ENCODE results near the gene UPK3A. TPM values are rescaled to one million over a fixed set of nuclear protein-coding genes. Genes with fewer than 3 reads are reported as not detected.
"Not testable (repeated sequence)": the region's sequence is repeated elsewhere in the genome, so short reads cannot be mapped to it uniquely, and the experiment has no call there.

UPK3A gene
- total RNA-seq, 1 experiment from 2014 or later: 2.0 TPM

DNA sequence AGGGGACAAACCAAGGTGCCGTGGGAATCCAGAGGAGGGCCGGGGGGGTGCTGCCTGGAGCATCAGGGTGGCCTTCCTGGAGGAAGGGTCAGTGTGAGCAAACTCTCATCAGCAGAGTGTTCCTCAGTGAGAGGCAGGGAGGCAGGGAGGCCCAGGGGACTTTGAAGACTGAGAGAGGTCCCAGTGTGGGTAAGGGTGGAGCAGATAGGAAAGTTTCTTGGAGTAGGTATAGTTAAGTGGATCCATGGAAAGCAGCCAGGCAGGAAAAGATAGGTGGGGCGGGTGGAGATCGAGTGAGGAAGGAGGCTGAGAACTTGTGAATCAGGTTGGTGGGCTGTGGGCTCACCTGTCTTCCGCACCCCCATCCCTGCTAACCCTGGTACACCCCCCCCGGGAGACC is 9.3 kb downstream of the UPK3A start:
- Mint-ChIP-seq H3K4me3 (ENCODE audit: unreplicated experiment) (no peak overlapping the region), H3K36me3 (ENCODE audit: insufficient read depth, unreplicated experiment) (no peaks in the 10 kb centered on the region), H3K9me3 (ENCODE audit: unreplicated experiment) (no peaks in the 10 kb centered on the region), H3K27me3 (ENCODE audit: insufficient read depth, unreplicated experiment) (no peaks in the 10 kb centered on the region), H3K4me1 (ENCODE audit: low read depth, unreplicated experiment) (no peaks in the 10 kb centered on the region), H3K27ac (ENCODE audit: unreplicated experiment) (no peak overlapping the region)
- intact Hi-C loops (cut with micrococcal nuclease; ENCODE audit: unreplicated experiment): no loop called here
- Histone ChIP-seq H3K4me3 (ENCODE audit: low read depth, low read length) (no peak overlapping the region), H3K9me3 (no peaks in the 10 kb centered on the region), H3K4me1 (peaks cover 13% of the 10 kb centered on the region; the same call in 1 of the 2 replicates), H3K27me3 (replicated peaks; ENCODE audit: control insufficient read depth, insufficient read depth, low read length) (no peaks in the 10 kb centered on the region), H3K36me3 (ENCODE audit: control insufficient read depth, insufficient read depth, low read length) (no peaks in the 10 kb centered on the region)
- no peak for DNase-seq
- TF ChIP-seq, protein P1, sequence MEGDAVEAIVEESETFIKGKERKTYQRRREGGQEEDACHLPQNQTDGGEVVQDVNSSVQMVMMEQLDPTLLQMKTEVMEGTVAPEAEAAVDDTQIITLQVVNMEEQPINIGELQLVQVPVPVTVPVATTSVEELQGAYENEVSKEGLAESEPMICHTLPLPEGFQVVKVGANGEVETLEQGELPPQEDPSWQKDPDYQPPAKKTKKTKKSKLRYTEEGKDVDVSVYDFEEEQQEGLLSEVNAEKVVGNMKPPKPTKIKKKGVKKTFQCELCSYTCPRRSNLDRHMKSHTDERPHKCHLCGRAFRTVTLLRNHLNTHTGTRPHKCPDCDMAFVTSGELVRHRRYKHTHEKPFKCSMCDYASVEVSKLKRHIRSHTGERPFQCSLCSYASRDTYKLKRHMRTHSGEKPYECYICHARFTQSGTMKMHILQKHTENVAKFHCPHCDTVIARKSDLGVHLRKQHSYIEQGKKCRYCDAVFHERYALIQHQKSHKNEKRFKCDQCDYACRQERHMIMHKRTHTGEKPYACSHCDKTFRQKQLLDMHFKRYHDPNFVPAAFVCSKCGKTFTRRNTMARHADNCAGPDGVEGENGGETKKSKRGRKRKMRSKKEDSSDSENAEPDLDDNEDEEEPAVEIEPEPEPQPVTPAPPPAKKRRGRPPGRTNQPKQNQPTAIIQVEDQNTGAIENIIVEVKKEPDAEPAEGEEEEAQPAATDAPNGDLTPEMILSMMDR (IDR thresholded peaks at IDR 0.05; ENCODE audit: insufficient read depth in 1 of 2, low read depth in 1 of 2, low read length in 1 of 2, severe bottlenecking in 1 of 2, unreplicated experiment in 1 of 2): no peak
- BruUV-seq (replicated peaks): no TSS peak
- POLR2A ChIA-PET: no interaction called here
- CTCF ChIA-PET: no interaction called here

DNA sequence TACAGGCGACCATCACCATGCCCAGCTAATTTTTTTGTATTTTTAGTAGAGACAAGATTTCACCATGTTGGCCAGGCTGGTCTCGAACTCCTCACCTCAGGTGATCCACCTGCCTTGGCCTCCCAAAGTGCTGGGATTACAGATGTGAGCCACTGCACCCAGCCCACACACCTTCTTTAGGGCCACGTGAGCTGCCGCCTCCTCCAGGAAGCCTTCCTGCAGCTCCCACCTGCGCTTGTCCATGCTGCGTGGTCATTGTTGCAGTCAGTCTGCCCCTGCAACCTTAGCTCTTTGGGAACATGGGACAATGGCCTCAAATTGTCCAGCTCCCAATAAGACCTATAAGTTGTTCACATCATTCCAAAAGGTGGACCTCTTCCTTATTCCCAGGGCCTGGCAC is 10.3 kb downstream of the UPK3A start:
- CTCF ChIA-PET: interaction anchor here (1.2 kb wide), 1 partner anchor 11 kb away, joined by 3 read pairs; no protein-coding TSS in a partner anchor
- POLR2A ChIA-PET; H3K36me3 Mint-ChIP-seq (ENCODE audit: insufficient read depth, unreplicated experiment); H3K4me3 Mint-ChIP-seq (ENCODE audit: unreplicated experiment); DNase-seq; H3K36me3 ChIP-seq (ENCODE audit: control insufficient read depth, insufficient read depth, low read length); H3K4me3 ChIP-seq (ENCODE audit: low read depth, low read length); H3K9me3 ChIP-seq; H3K4me1 ChIP-seq; intact Hi-C loops (cut with micrococcal nuclease; ENCODE audit: unreplicated experiment); H3K27me3 ChIP-seq (replicated peaks; ENCODE audit: control insufficient read depth, insufficient read depth, low read length); H3K9me3 Mint-ChIP-seq (ENCODE audit: unreplicated experiment); BruUV-seq (replicated peaks); H3K27me3 Mint-ChIP-seq (ENCODE audit: insufficient read depth, unreplicated experiment); H3K27ac Mint-ChIP-seq (ENCODE audit: unreplicated experiment); H3K4me1 Mint-ChIP-seq (ENCODE audit: low read depth, unreplicated experiment): not testable (repeated sequence)

DNA sequence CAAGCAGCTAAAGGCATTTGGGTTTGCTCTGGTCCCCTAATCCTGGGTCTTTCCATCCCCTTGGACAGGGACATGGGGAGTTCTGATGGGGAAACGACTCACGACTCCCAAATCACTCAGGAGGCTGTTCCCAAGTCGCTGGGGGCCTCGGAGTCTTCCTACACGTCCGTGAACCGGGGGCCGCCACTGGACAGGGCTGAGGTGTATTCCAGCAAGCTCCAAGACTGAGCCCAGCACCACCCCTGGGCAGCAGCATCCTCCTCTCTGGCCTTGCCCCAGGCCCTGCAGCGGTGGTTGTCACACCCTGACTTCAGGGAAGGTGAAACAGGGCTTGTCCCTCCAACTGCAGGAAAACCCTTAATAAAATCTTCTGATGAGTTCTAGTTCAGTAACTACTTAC is 10.7 kb downstream of the UPK3A start:
- Histone ChIP-seq H3K4me1 (peaks cover 5% of the 10 kb centered on the region; the same call in 1 of the 2 replicates), H3K9me3 (no peaks in the 10 kb centered on the region), H3K4me3 (ENCODE audit: low read depth, low read length) (no peak overlapping the region), H3K36me3 (ENCODE audit: control insufficient read depth, insufficient read depth, low read length) (no peaks in the 10 kb centered on the region), H3K27me3 (replicated peaks; ENCODE audit: control insufficient read depth, insufficient read depth, low read length) (no peaks in the 10 kb centered on the region)
- H3K36me3 Mint-ChIP-seq (ENCODE audit: insufficient read depth, unreplicated experiment): no peaks in the 10 kb centered on the region
- no TSS peak for BruUV-seq (replicated peaks)
- CTCF ChIA-PET: interaction anchor here (1.2 kb wide), 1 partner anchor 11 kb away, joined by 3 read pairs; no protein-coding TSS in a partner anchor
- no peak overlapping the region for H3K4me3 Mint-ChIP-seq (ENCODE audit: unreplicated experiment)
- H3K4me1 Mint-ChIP-seq (ENCODE audit: low read depth, unreplicated experiment): no peaks in the 10 kb centered on the region
- TF ChIP-seq, protein P1 (IDR thresholded peaks at IDR 0.05; ENCODE audit: insufficient read depth in 1 of 2, low read depth in 1 of 2, low read length in 1 of 2, severe bottlenecking in 1 of 2, unreplicated experiment in 1 of 2): no peak
- intact Hi-C loops (cut with micrococcal nuclease; ENCODE audit: unreplicated experiment): no loop called here
- H3K9me3 Mint-ChIP-seq (ENCODE audit: unreplicated experiment): no peaks in the 10 kb centered on the region
- no peak for DNase-seq
- no peaks in the 10 kb centered on the region for H3K27me3 Mint-ChIP-seq (ENCODE audit: insufficient read depth, unreplicated experiment)
- H3K27ac Mint-ChIP-seq (ENCODE audit: unreplicated experiment): no peak overlapping the region
- POLR2A ChIA-PET: no interaction called here

Measured in Caco-2 (cell line).